H1 (cell line): Measurements from ENCODE around the gene SHISAL1. TPM values are rescaled to one million over a fixed set of nuclear protein-coding genes. Genes with fewer than 3 reads are reported as not detected.

Source experiments
- CTCF ChIA-PET: fragments of 300-600 bp; sonication (Branson Sonifier 250); formaldehyde crosslinking; loops from one replicate; lab custom pipeline; 2021; ENCODE audit not compliant: partially characterized antibody; lab: Charles Lee
- POLR2A ChIA-PET: fragments of 300-600 bp; sonication (Branson Sonifier 250); formaldehyde crosslinking; loops from one replicate; lab custom pipeline; 2021; ENCODE audit warnings: inconsistent platforms; ENCODE audit not compliant: partially characterized antibody; lab: Charles Lee
- DNase-seq, 2 experiments: peaks; one replicate each; pipeline versions ENCODE4 v3.0.0 to v3.0.0-alpha.2; 2010 to 2022; ENCODE audit warnings: low spot score in 2 of 2, low read depth in 1 of 2, mixed read lengths in 1 of 2
- FAIRE-seq: peaks from 2 replicates; lab custom pipeline; 2011; peaks lifted over from hg19 to GRCh38; lab: Jason Lieb, UNC
- H2AFZ ChIP-seq: 2 replicates; pipeline ENCODE4 v1.8.1; 2012; ENCODE audit warnings: low read length, inconsistent platforms
- H2AK5ac ChIP-seq: 2 replicates; pipeline ENCODE4 v1.6.1; 2013; ENCODE audit warnings: low read depth, low read length
- H2BK120ac ChIP-seq: replicated peaks from 2 replicates; pipeline ENCODE3; 2013; ENCODE audit warnings: low read depth, low read length, inconsistent platforms
- H2BK12ac ChIP-seq: 2 replicates; pipeline ENCODE4 v1.6.1; 2013; ENCODE audit warnings: low read depth, low read length
- H2BK15ac ChIP-seq: 2 replicates; pipeline ENCODE4 v1.6.1; 2013; ENCODE audit warnings: low read length
- H2BK20ac ChIP-seq: 2 replicates; pipeline ENCODE4 v1.6.1; 2013; ENCODE audit warnings: low read length
- H2BK5ac ChIP-seq: 2 replicates; pipeline ENCODE4 v1.6.1; 2013; ENCODE audit warnings: low read depth, low read length
- H3K14ac ChIP-seq: 2 replicates; pipeline ENCODE4 v1.6.1; 2013; ENCODE audit warnings: inconsistent platforms; ENCODE audit not compliant: insufficient read length
- H3K18ac ChIP-seq: 2 replicates; pipeline ENCODE4 v1.6.1; 2013; ENCODE audit warnings: low read length; ENCODE audit errors: extremely low read depth
- H3K23ac ChIP-seq: 2 replicates; pipeline ENCODE4 v1.6.1; 2013; ENCODE audit warnings: inconsistent platforms; ENCODE audit not compliant: insufficient read length
- H3K23me2 ChIP-seq: 2 replicates; pipeline ENCODE4 v1.6.1; 2013; ENCODE audit warnings: low read depth, low read length
- H3K27ac ChIP-seq: 2 replicates; pipeline ENCODE4 v1.6.1; 2011; ENCODE audit warnings: low read depth, low read length, inconsistent platforms
- H3K27me3 ChIP-seq, 4 experiments: replicated peaks in 1 of 4; 1 replicate in 1 of 4; 2 replicates in 3 of 4; pipeline versions ENCODE4 v1.6.1 to v1.8.1; 2011 to 2013; ENCODE audit warnings: low read length in 3 of 4, mild to moderate bottlenecking in 3 of 4, inconsistent platforms in 2 of 4, mixed read lengths in 2 of 4, moderate library complexity in 1 of 4; ENCODE audit not compliant: control insufficient read depth in 3 of 4, insufficient read depth in 3 of 4; ENCODE audit errors: extremely low read depth in 1 of 4
- H3K36me3 ChIP-seq, 4 experiments: 2 replicates each; pipeline versions ENCODE4 v1.6.1 to v1.8.1; 2011 to 2013; ENCODE audit warnings: mild to moderate bottlenecking in 4 of 4, low read length in 3 of 4, moderate library complexity in 2 of 4, control low read depth in 1 of 4, inconsistent platforms in 1 of 4; ENCODE audit not compliant: insufficient read depth in 4 of 4, control insufficient read depth in 2 of 4
- H3K4ac ChIP-seq: replicated peaks from 2 replicates; pipeline ENCODE3; 2013; ENCODE audit warnings: low read length, low read depth, mixed read lengths, inconsistent platforms; ENCODE audit not compliant: insufficient read length
- H3K4me1 ChIP-seq, 4 experiments: replicated peaks in 1 of 4; 1 replicate in 1 of 4; 2 replicates in 3 of 4; pipeline versions ENCODE4 v1.6.1 to v1.8.1; 2011 to 2013; ENCODE audit warnings: low read length in 3 of 4, inconsistent platforms in 2 of 4, mixed read lengths in 1 of 4; ENCODE audit not compliant: insufficient read depth in 4 of 4, control insufficient read depth in 3 of 4
- H3K4me2 ChIP-seq, 2 experiments: 2 replicates each; pipeline versions ENCODE4 v1.6.1 to v1.8.1; 2011 to 2013; ENCODE audit warnings: low read depth in 2 of 2, low read length in 2 of 2, control low read depth in 1 of 2, inconsistent platforms in 1 of 2, mild to moderate bottlenecking in 1 of 2; ENCODE audit not compliant: insufficient read depth in 1 of 2
- H3K4me3 ChIP-seq, 4 experiments: fragments of 200-600, 300-600 bp in 1 of 4; sonication (generic), shearing (Covaris generic), sonication (Bioruptor Twin) in 1 of 4; 2 replicates each; pipeline versions ENCODE4 v1.5.1 to v1.8.1; 2011 to 2016; ENCODE audit warnings: low read length in 4 of 4, low read depth in 3 of 4, control low read depth in 2 of 4, inconsistent platforms in 2 of 4, mild to moderate bottlenecking in 2 of 4, mixed read lengths in 1 of 4, moderate library complexity in 1 of 4; ENCODE audit not compliant: insufficient read depth in 2 of 4; ENCODE audit errors: extremely low read depth in 1 of 4
- H3K56ac ChIP-seq: replicated peaks from 2 replicates; pipeline ENCODE3; 2013; ENCODE audit warnings: low read depth, mild to moderate bottlenecking, mixed read lengths, low read length, inconsistent platforms; ENCODE audit not compliant: insufficient read length
- H3K79me1 ChIP-seq: 2 replicates; pipeline ENCODE4 v1.6.1; 2013; ENCODE audit warnings: low read depth, low read length, control low read depth
- H3K79me2 ChIP-seq, 2 experiments: 2 replicates each; pipeline versions ENCODE4 v1.6.1 to v1.8.1; 2012 to 2013; ENCODE audit warnings: low read length in 2 of 2, mild to moderate bottlenecking in 2 of 2, inconsistent platforms in 1 of 2; ENCODE audit not compliant: insufficient read depth in 2 of 2, control insufficient read depth in 1 of 2
- H3K9ac ChIP-seq, 4 experiments: replicated peaks in 1 of 4; 1 replicate in 1 of 4; 2 replicates in 3 of 4; pipeline versions ENCODE4 v1.6.1 to v1.8.1; 2011 to 2013; ENCODE audit warnings: low read depth in 3 of 4, low read length in 3 of 4, control low read depth in 2 of 4, mild to moderate bottlenecking in 2 of 4, moderate library complexity in 2 of 4, inconsistent platforms in 1 of 4; ENCODE audit errors: extremely low read depth in 1 of 4
- H3K9me3 ChIP-seq, 2 experiments: 2 replicates each; pipeline versions ENCODE4 v1.6.1 to v1.8.1; 2012 to 2013; ENCODE audit warnings: mild to moderate bottlenecking in 2 of 2, moderate library complexity in 2 of 2, control low read depth in 1 of 2, inconsistent platforms in 1 of 2, low read depth in 1 of 2, low read length in 1 of 2, mixed read lengths in 1 of 2; ENCODE audit not compliant: insufficient read depth in 2 of 2
- H4K20me1 ChIP-seq, 2 experiments: replicated peaks in 1 of 2; 2 replicates each; pipeline versions ENCODE3 to v1.8.1; 2011 to 2013; ENCODE audit warnings: inconsistent platforms in 2 of 2, low read length in 2 of 2, mild to moderate bottlenecking in 1 of 2; ENCODE audit not compliant: insufficient read depth in 2 of 2, control insufficient read depth in 1 of 2
- H4K5ac ChIP-seq: 2 replicates; pipeline ENCODE4 v1.6.1; 2013; ENCODE audit warnings: low read length, low read depth, mixed read lengths, inconsistent platforms; ENCODE audit not compliant: insufficient read length
- H4K8ac ChIP-seq: 2 replicates; pipeline ENCODE4 v1.8.0; 2013; ENCODE audit warnings: mild to moderate bottlenecking, moderate library complexity, low read length, inconsistent platforms; ENCODE audit not compliant: insufficient read depth; ENCODE audit errors: extremely low read depth
- H4K91ac ChIP-seq: replicated peaks from 2 replicates; pipeline ENCODE3; 2013; ENCODE audit warnings: low read length, mixed read lengths, inconsistent platforms; ENCODE audit not compliant: insufficient read length
- NANOG ChIP-seq: IDR thresholded peaks from 2 replicates; pipeline ENCODE4 v1.6.1; 2011; ENCODE audit warnings: low read length, low read depth, mild to moderate bottlenecking, inconsistent platforms; ENCODE audit not compliant: insufficient read depth, poor library complexity, severe bottlenecking
- RNF2 ChIP-seq: fragments of 200-900, 300-1000 bp; sonication (generic); IDR thresholded peaks from 2 replicates; pipeline ENCODE4 v1.7.1; 2016; ENCODE audit warnings: borderline replicate concordance, low read depth, mild to moderate bottlenecking, antibody characterized with exemption, low read length; ENCODE audit not compliant: poor library complexity, severe bottlenecking; ENCODE audit errors: missing control alignments
- SIX5 ChIP-seq: IDR thresholded peaks from 2 replicates; pipeline ENCODE4 v1.6.1; 2011; ENCODE audit warnings: mild to moderate bottlenecking, low read depth, low read length
- SP2 ChIP-seq: IDR thresholded peaks from 2 replicates; pipeline ENCODE4 v1.6.1; 2012; ENCODE audit warnings: mild to moderate bottlenecking, low read length, inconsistent platforms
- TAF1 ChIP-seq: IDR thresholded peaks from 2 replicates; pipeline ENCODE4 v1.6.1; 2011; ENCODE audit warnings: mild to moderate bottlenecking, low read depth, low read length
- WGBS, 2 experiments: shearing (Covaris generic) in 1 of 2; methylation state at CpG; one replicate each; pipeline versions ENCODE4 v1.1.6 to v1.1.7; 2013 to 2015; ENCODE audit warnings: low lambda C conversion rate in 2 of 2, mixed read lengths in 2 of 2, inconsistent platforms in 1 of 2, low coverage in 1 of 2, missing lambda C conversion rate in 1 of 2; ENCODE audit not compliant: insufficient replicate concordance in 2 of 2, insufficient coverage in 1 of 2, insufficient read length in 1 of 2; ENCODE audit errors: extremely low coverage in 1 of 2, missing lambda C conversion rate in 1 of 2; 5-methylcytosine and 5-hydroxymethylcytosine counted together
- polyA plus RNA-seq, 7 experiments: library from polyadenylated mRNA; depleted of rRNA in 3 of 7; stranded (reverse) in 5 of 7; unstranded in 2 of 7; fragments of >200 nt in 5 of 7; fragments of 200-250 nt in 2 of 7; gene quantifications; 1 replicate in 5 of 7; 2 replicates in 1 of 7; 4 replicates in 1 of 7; pipeline versions ENCODE4 v1.2.1 to v1.2.3, GENCODE V29; 2011 to 2013; ENCODE audit warnings: missing spikeins in 2 of 7, mixed read lengths in 2 of 7
- total RNA-seq: library from RNA; stranded (reverse); fragmentation: NEBNext Ultra II Directional; extraction: Animal tissue kit (Norgen Biotek cat#: 25700); gene quantifications from 2 replicates; pipeline ENCODE4 v1.2.1, GENCODE V29; 2021
- TF ChIP-seq, protein P1 (sequence below): IDR thresholded peaks from 2 replicates; pipeline ENCODE4 v1.6.1; 2012; ENCODE audit warnings: low read length, inconsistent platforms

SHISAL1 gene
- total and polyA plus RNA-seq, 2 of the 8 experiments (the other 6 are each of a cell fraction or from before 2014, with no cell fraction given), result 3.7 to 5.8 TPM

DNA sequence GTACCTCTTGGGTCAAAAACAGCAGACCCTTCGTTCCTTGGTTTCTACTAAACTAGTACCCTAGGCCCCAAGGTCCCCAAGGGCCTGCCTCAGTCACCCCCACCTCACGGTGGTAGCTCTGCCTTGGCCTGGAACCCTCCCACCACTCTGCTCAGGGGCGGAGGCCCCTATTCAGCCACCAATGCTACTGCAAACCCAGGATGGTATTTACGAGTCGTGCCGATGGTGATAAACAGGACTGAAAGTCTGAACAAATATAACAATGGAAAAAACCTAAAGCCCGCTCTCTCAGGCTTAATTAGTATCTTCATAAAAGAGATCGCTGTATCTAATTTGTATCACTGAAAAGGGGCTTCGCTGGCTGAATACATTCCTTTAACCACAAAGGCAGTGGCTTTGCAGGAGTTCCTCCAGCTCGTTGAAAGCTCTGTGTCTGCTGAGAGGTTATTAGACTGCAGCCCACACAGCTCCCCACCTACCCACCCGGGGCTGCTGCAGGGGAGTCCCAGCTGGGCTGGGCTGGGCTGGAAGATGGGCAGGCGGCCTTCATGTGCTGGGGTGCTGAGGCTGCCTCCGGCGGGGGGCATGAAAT, 15.2 kb downstream of the SHISAL1 start:
- no peaks in the 10 kb centered on the region for H4K20me1 ChIP-seq
- 92% methylated on average over 14 of the region's 14 CpGs; no CpG with 5 or more reads in 1 of the 2 experiments for WGBS, 2 experiments
- H3K4me1 ChIP-seq, result peaks cover 0 to 8% (median 1%) of the 10 kb centered on the region in 4 experiments; a peak in 3 of 7 replicates
- H2BK5ac ChIP-seq, result no peak overlapping the region
- H2BK120ac ChIP-seq, result no peak overlapping the region
- no peak overlapping the region for H3K14ac ChIP-seq
- no peaks in the 10 kb centered on the region for H3K79me2 ChIP-seq
- no peak overlapping the region for H3K4ac ChIP-seq
- no peak for FAIRE-seq
- no peak overlapping the region for H4K91ac ChIP-seq
- no peaks in the 10 kb centered on the region; a peak in 1 of 8 replicates for H3K36me3 ChIP-seq
- H3K23me2 ChIP-seq, result no peaks in the 10 kb centered on the region
- no peak overlapping the region for H2BK12ac ChIP-seq
- no peak overlapping the region for H3K56ac ChIP-seq
- H2AK5ac ChIP-seq, result no peak overlapping the region
- peaks cover 2 to 4% of the 10 kb centered on the region in 2 experiments; a peak in 1 of 4 replicates for H3K9me3 ChIP-seq
- H3K9ac ChIP-seq, result no peak overlapping the region
- no peak overlapping the region for H4K5ac ChIP-seq
- TF ChIP-seq TAF1 (no peak), SP2 (no peak), NANOG (no peak), SIX5 (no peak), RNF2 (no peak)
- TF ChIP-seq, protein P1, sequence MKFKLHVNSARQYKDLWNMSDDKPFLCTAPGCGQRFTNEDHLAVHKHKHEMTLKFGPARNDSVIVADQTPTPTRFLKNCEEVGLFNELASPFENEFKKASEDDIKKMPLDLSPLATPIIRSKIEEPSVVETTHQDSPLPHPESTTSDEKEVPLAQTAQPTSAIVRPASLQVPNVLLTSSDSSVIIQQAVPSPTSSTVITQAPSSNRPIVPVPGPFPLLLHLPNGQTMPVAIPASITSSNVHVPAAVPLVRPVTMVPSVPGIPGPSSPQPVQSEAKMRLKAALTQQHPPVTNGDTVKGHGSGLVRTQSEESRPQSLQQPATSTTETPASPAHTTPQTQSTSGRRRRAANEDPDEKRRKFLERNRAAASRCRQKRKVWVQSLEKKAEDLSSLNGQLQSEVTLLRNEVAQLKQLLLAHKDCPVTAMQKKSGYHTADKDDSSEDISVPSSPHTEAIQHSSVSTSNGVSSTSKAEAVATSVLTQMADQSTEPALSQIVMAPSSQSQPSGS, result no peak
- no peaks in the 10 kb centered on the region; a peak in 1 of 7 replicates for H3K27me3 ChIP-seq
- no peak overlapping the region for H3K27ac ChIP-seq
- no peak overlapping the region for H3K23ac ChIP-seq
- no peak overlapping the region for H2BK15ac ChIP-seq
- no peak overlapping the region for H3K18ac ChIP-seq
- H2AFZ ChIP-seq, result no peak overlapping the region
- no peaks in the 10 kb centered on the region for H3K79me1 ChIP-seq
- ChIA-PET POLR2A (interaction anchor here (1.1 to 1.2 kb wide), 2 partner anchors 13 to 150 kb away, joined by 3 to 4 read pairs; no protein-coding TSS in a partner anchor), CTCF (interaction anchor here (1.4 to 1.5 kb wide), 2 partner anchors 10 to 29 kb away, joined by 4 read pairs; no protein-coding TSS in a partner anchor)
- H4K8ac ChIP-seq, result peak overlapping the region; percentile 15; the same call in 1 of the 2 replicates
- no peak overlapping the region for H3K4me2 ChIP-seq
- no peak for DNase-seq
- no peak overlapping the region for H2BK20ac ChIP-seq
- no peak overlapping the region for H3K4me3 ChIP-seq
